Left colon (tissue), 2 donors: ENCODE results near the gene COQ8B. TPM values are rescaled to one million over a fixed set of nuclear protein-coding genes. Genes with fewer than 3 reads are reported as not detected.

Experiments
- ATAC-seq: fragments of 200-7000 bp; cut with Tn5 transposase; one replicate; pipeline ENCODE4 v1.9.1; 2020; ENCODE audit warnings: mild to moderate bottlenecking, moderate library complexity
- DNase-seq, 2 donors: peaks; one replicate each; pipeline ENCODE4 v3.0.0-alpha.2; 2020
- intact Hi-C, 2 donors: fragments of 100-400 bp; cut with DNase I in 1 of 2; cut with micrococcal nuclease in 1 of 2; formaldehyde crosslinking; loops; one replicate each; pipeline versions ENCODE4 v1.11.2 to v1.14.0; 2022; cut with DNase I, micrococcal nuclease
- total RNA-seq, 2 donors: library from RNA; stranded (reverse); fragmentation: NEBNext Ultra II Directional; extraction: Animal tissue kit (Norgen Biotek cat#: 25700); gene quantifications; one replicate each; pipeline ENCODE4 v1.2.1, GENCODE V29; 2021
- donor health status: DM: no; HTN: no; CAD: no.
- donor health status: DM: yes; HTN: yes; CAD: no.

COQ8B gene
- total RNA-seq, 2 donors from 2014 or later, result 28.5 to 41.5 TPM

GRCh38 chr19:40685016-40685526 is 31.6 kb downstream of the COQ8B start:
- DNase-seq (no peak), ATAC-seq (no peak)
- intact Hi-C loops, result no loop called here

DNA sequence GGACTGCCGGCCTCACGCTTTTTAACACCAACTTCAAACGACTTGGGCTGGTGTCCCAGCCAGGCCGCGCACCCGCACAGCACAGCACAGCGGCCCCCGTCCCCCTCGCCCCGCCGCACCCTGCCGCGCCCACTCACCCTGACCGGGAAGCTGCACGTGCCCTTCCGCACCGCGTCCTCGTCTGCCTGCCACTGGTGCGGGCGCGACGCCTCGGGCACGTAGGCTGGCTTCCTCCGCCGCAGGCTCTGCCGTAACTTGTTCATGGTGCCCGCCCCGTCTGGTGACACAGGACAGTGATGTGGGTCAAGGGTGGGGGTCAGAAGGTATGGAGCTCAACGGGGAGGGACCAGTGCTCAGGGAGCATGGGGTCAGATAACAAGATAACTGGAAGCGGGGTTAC is 32.4 kb downstream of the COQ8B start:
- DNase-seq (no peak), ATAC-seq (no peak)
- intact Hi-C loops, result no loop called here

GRCh38 chr19:40683437-40683836 is 33.2 kb downstream of the COQ8B start:
- intact Hi-C loops, result no loop called here
- DNase-seq (no peak), ATAC-seq (no peak)

- ATAC-seq (no peak), DNase-seq (no peak)
- intact Hi-C loops, result no loop called here
Observed at GRCh38 chr19:40682431-40682964, 34.2 kb downstream of the COQ8B start.

GRCh38 chr19:40681039-40681438 is 35.6 kb downstream of the COQ8B start:
- no peak for ATAC-seq

GRCh38 chr19:40677156-40677555 is 39.5 kb downstream of the COQ8B start:
- ATAC-seq, result no peak
- intact Hi-C loops, result no loop called here
- DNase-seq, result no peak

More at GRCh38 chr19:40681039-40681438, 35.6 kb downstream of the COQ8B start:
- intact Hi-C loops, result no loop called here
- DNase-seq, result no peak

DNA sequence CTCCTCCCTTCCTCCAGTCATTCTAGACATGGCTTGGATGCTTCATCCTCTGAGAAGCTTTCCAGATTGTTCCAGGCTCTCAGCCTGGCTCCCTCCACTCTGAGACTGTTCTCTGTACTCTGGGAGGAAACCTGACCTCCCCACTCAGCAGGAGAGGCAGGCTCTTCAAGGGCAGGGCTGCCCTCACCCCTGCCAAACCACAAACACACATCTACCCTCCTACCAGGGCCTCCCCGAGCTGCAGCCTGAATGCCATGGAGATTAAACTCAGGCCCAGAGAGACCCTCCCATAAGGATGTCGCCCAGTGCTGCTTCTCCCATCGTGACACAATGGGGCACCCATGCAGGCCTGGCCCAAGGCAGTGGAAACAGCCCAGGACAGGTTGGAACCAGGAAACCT is 42.4 kb downstream of the COQ8B start:
- DNase-seq (no peak), ATAC-seq (no peak)
- intact Hi-C loops, result no loop called here

GRCh38 chr19:40673397-40673796 is 43.3 kb downstream of the COQ8B start:
- intact Hi-C loops, result no loop called here
- DNase-seq (no peak), ATAC-seq (no peak)

- DNase-seq, result no peak
- ATAC-seq, result no peak
- intact Hi-C loops, result no loop called here
Observed at GRCh38 chr19:40672573-40673299, 44.0 kb downstream of the COQ8B start.

DNA sequence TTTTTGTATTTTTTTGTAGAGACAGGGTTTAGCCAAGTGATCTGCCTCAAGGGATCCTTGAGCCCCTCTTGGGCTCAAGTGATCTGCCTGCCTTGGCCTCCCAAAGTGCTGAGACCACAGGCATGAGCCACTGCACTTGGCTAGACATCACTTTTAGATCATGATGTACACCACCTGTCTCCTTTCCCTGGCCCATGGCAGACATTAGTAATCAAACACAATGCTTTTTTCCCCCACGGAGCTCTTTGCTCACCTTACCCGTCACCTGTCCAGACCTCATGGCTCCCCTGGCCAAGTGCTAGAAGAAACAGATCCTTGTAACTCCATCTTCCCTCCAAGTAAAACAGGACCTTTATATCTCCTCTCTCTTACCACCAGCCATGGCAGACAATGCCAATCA is 44.6 kb downstream of the COQ8B start:
- no peak for DNase-seq
- intact Hi-C loops, result no loop called here
- no peak for ATAC-seq

DNA sequence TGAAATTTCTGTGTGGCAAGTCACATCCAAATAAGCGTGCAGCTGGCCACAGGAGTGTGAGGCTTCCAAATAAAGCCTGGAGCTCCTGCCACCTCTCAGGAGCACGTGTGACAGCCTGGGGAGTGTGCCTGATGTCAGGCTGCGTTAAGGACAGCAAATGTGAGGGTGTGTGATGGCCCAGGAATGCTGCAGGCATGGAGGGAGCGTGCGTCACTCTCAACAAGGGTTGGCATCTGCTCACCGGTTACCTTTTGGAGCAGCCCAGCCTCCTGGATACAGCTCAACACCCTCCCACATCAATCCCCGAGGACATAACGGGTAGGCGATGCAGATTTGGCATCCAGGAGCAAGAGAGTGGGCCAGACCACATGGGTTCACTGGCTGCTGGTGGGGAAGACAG is 45.3 kb downstream of the COQ8B start:
- no peak for DNase-seq
- no peak for ATAC-seq
- intact Hi-C loops, result no loop called here

- intact Hi-C loops, result loop anchor here in 1 of 2 donors (5.0 kb wide), 1 partner anchor 143 kb away; no protein-coding TSS in a partner anchor
- DNase-seq, result no peak
- no peak for ATAC-seq
Observed at GRCh38 chr19:40668991-40669614, 47.6 kb downstream of the COQ8B start.

DNA sequence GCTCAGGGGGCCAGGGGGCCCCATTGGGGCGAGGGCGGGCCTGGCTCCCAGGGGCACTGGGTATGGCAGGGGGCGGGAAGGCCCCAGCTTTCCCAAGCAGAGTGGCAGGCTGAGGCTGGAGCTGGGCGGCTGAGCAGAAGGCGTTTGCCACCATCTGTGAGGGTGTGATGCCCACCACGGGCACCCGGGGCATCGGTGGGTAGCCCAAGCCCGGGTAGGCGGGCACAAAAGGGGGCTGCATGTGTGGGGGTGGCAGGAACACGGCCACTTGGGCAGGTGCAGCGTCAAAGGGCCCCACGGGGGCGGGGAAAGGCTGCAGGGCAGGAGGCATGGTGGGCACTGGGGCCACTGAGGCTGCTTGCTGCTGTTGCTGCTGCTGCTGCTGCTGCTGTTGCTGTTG is 49.1 kb downstream of the COQ8B start:
- ATAC-seq (no peak), DNase-seq (no peak)
- intact Hi-C loops, result loop anchor here in 1 of 2 donors (5.0 kb wide), 1 partner anchor 145 kb away; no protein-coding TSS in a partner anchor

DNA sequence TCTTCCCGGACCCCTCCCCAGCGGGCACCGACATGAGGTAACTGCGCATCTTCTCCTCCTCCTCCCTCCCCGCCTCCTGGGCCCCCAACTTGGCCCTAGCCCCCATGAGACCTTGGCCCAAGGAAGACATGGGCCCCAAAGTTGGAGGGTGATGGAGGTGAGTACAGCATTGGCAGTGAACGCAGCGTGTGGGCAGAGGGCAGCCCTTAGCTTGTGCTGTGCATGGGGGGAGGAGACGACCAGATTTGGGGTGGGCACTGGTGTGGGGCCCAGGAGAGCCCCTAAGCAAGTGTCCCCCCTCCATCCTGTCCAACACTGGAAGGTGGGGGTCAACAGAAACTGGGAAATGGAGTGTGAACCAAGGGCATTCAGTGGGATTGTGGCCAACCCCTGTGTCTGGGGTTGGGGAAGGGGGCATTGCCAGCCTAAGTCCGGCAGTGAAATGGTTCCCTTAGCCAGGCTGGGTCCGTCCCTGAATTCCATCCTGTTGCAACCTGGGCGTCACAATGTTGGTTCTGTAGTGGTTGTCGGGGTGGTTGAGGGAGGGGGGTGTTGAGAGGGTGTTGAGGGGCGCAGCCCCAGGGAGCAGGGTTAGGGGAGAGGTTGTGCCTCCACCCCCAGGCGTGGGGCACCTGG is 49.8 kb downstream of the COQ8B start:
- intact Hi-C loops, result loop anchor here in 1 of 2 donors (5.0 kb wide), 1 partner anchor 145 kb away; no protein-coding TSS in a partner anchor
- DNase-seq, result no peak

DNA sequence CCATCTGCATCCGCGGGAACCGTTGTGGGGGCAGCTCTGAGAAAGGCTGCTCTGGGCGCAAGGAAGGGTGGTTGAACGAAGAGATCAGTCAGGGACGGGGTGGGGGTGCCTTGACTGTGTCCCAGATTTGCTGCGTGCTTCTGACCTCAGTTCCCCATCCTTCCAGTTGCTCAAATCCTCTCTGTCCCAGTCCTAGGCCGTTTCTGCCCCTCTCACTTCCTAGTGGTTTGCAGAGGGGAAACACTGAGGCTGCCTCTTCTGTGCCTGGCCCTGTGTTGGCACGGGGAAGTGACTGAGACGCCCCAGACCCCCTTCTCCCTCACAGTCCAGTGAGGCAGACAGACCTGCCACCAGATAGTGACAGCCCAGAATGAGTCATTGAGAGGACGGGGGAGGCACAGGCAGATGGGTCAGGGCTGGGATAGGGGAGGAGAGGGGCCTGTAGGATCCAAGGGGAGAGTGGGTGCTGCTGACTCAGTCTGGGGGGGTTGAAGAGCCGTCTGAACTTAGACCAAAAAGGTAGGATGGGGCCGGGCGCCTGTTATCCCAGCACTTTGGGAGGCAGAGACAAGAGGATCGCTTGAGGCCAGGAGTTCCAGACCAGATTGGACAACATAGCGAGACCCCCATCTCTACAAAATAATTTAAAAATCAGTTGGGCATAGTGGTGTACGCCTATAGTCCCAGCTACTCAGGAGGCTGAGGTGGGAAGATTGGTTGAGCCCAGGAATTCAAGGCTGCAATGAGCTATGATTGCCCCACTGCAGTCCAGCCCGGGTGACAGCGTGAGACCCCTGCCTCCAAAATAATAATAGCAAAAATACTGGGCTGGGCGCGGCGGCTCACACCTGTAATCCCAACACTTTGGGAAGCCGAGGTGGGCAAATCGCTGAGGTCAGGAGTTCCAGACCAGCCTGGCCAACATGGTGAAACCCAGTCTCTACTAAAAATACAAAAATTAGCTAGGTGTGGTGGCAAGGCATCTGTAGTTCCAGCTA is 52.7 kb downstream of the COQ8B start:
- ATAC-seq, result peak; percentile 5
- intact Hi-C loops, result loop anchor here in 1 of 2 donors (5.0 kb wide), 2 partner anchors 153 to 473 kb away; no protein-coding TSS in a partner anchor
- DNase-seq, result no peak

More for the DNA sequence above, 49.8 kb downstream of the COQ8B start:
- no peak for ATAC-seq

- ATAC-seq, result peak; percentile 96
- peak; percentile 80 to 95 for DNase-seq
- intact Hi-C loops, result loop anchor here in 1 of 2 donors (5.0 kb wide), 2 partner anchors 154 to 474 kb away; no protein-coding TSS in a partner anchor
Observed at GRCh38 chr19:40662925-40663694, 53.6 kb downstream of the COQ8B start.

DNA sequence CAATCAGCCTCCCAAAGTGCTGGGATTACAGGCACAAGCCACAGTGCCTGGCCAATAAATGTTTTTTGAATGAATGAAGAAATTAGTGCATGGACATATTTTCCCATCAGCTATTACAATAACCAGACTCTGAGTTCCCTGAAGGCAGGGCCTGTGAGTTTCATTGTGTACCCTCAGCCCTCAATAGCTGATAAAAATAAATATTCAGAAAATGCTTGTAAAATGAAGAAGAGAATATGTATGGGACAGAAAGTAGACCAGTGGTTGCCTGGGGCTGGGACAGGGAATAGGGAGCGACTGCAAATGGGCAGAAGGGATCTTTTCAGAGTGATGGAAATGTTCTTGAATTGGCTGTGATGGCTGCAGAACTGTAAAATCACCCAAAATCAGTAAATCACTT is 55.1 kb downstream of the COQ8B start:
- DNase-seq (no peak), ATAC-seq (no peak)
- intact Hi-C loops, result loop anchor here in 1 of 2 donors (5.0 kb wide), 2 partner anchors 156 to 476 kb away; no protein-coding TSS in a partner anchor
